Thyroid gland (tissue), 4 donors: ENCODE data around the gene ZNF79. TPM values are rescaled to one million over a fixed set of nuclear protein-coding genes. Genes with fewer than 3 reads are reported as not detected.

Experiments used
- DNase-seq, 2 donors: peaks; one replicate each; pipeline ENCODE4 v3.0.0-alpha.2; 2019
- H3K27ac ChIP-seq, 3 donors: fragments of 200-600 bp; sonication (generic); 1 replicate in 2 of 3; 2 replicates in 1 of 3; pipeline ENCODE4 v1.5.1; 2016 to 2019; ENCODE audit warnings: mild to moderate bottlenecking in 1 of 3, moderate library complexity in 1 of 3
- H3K27me3 ChIP-seq: fragments of 200-600 bp; sonication (generic); one replicate; pipeline ENCODE4 v1.5.1; 2019
- H3K36me3 ChIP-seq, 2 donors: fragments of 200-600 bp; sonication (generic); one replicate each; pipeline ENCODE4 v1.5.1; 2016 to 2019
- H3K4me1 ChIP-seq, 2 donors: fragments of 200-600 bp; sonication (generic); one replicate each; pipeline ENCODE4 v1.5.1; 2017 to 2019
- H3K4me3 ChIP-seq, 3 donors: fragments of 200-600 bp; sonication (generic); replicated peaks in 1 of 3; 1 replicate in 2 of 3; 2 replicates in 1 of 3; pipeline ENCODE4 v1.5.1; 2016; ENCODE audit warnings: mild to moderate bottlenecking in 1 of 3
- H3K9me3 ChIP-seq: fragments of 200-600 bp; sonication (generic); one replicate; pipeline ENCODE4 v1.5.1; 2017
- CTCF ChIP-seq, 6 experiments: fragments of 200-600 bp in 3 of 6; fragments of 450-650 bp in 3 of 6; sonication (generic) in 3 of 6; IDR thresholded peaks; one replicate each; pipeline ENCODE4 v1.5.1; 2016 to 2019; ENCODE audit warnings: antibody characterized with exemption in 6 of 6, mild to moderate bottlenecking in 2 of 6, inconsistent platforms in 1 of 6, moderate library complexity in 1 of 6
- POLR2A ChIP-seq, 2 donors: fragments of 450-650 bp; IDR thresholded peaks; one replicate each; pipeline ENCODE4 v1.6.1; 2017; ENCODE audit warnings: antibody characterized with exemption in 2 of 2, mild to moderate bottlenecking in 2 of 2, moderate library complexity in 1 of 2
- WGBS, 2 donors: methylation state at CpG; one replicate each; pipeline ENCODE4 v1.1.5; 2017; 5-methylcytosine and 5-hydroxymethylcytosine counted together
- intact Hi-C: fragments of 100-400 bp; cut with DNase I; formaldehyde crosslinking; loops from one replicate; pipeline ENCODE4 v1.15.1; 2023
- total RNA-seq, 4 donors: library from RNA; depleted of rRNA; stranded (reverse); fragments of >200 nt; gene quantifications; one replicate each; pipeline ENCODE4 v1.2.3, GENCODE V29; 2016

Gene ZNF79
- total RNA-seq, 4 donors from 2014 or later = 10.6 to 19.4 (median 15.9) TPM

GRCh38 chr9:127451608-127451857, 27.4 kb downstream of the ZNF79 start:
- WGBS, 2 donors = 1 to 2% methylated on average over 14 of the region's 14 CpGs
- no peak for DNase-seq
- H3K27me3 ChIP-seq = no peaks in the 10 kb centered on the region
- no peaks in the 10 kb centered on the region for H3K9me3 ChIP-seq
- H3K4me3 ChIP-seq = peak overlapping the region; percentile 68 to 78 (median 74)
- H3K4me1 ChIP-seq = peaks cover 25 to 33% of the 10 kb centered on the region in 2 donors
- TF ChIP-seq CTCF (IDR thresholded peaks at IDR 0.05) (no peak), POLR2A (IDR thresholded peaks at IDR 0.05) (no peak)
- peak overlapping the region; percentile 82 to 90 (median 89) for H3K27ac ChIP-seq
- intact Hi-C loops = no loop called here
- H3K36me3 ChIP-seq = peaks cover 25 to 26% of the 10 kb centered on the region in 2 donors

DNA sequence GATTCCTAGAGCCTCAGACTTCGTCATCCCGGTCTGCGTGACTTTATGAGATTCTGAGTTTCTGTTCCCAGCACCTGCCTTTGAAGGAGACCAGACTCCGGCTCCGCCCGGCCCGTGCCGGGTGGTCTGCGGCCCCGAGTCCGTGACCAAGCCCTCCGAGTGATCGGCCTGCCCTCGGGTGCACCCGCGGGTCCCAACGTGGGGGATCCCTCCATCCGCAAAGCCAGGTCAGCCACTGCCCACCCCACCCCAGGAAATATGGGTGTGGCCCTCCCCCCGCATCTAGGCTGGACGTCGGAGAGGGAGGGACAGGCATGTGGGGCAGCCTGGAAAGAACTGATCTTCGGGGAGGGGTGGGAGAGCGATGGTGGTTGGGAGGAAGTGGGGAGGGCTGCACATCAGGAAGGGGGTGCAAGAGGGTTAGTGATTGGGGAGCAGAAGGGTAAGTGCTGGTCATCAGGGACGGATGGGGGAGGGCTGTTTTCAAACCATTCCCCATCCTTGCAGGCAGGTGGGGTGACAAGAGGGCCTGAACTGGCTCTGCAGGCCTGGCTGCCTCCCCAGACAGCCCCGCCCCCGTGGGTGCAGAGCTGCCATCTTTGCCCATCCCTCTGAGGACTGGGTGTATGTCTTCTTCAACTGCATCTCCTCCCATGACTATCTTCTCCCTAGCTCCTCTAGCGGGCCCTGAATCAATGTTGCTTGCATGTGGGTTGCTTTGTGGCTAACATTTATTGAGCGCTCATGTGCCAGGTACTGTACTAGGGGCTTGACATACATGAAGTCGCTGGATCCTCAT, 27.9 kb downstream of the ZNF79 start:
- TF ChIP-seq CTCF (IDR thresholded peaks at IDR 0.05) (no peak), POLR2A (IDR thresholded peaks at IDR 0.05) (no peak)
- 10 to 11% methylated on average over 29 of the region's 29 CpGs for WGBS, 2 donors
- Histone ChIP-seq H3K27me3 (no peaks in the 10 kb centered on the region), H3K4me1 (peaks cover 25 to 33% of the 10 kb centered on the region in 2 donors), H3K27ac (peak overlapping the region; percentile 82 to 90 (median 89)), H3K9me3 (no peaks in the 10 kb centered on the region), H3K4me3 (peak overlapping the region; percentile 68 to 78 (median 74)), H3K36me3 (peaks cover 21% of the 10 kb centered on the region in 2 donors)
- intact Hi-C loops = no loop called here
- DNase-seq = peak; percentile 60 to 64

DNA sequence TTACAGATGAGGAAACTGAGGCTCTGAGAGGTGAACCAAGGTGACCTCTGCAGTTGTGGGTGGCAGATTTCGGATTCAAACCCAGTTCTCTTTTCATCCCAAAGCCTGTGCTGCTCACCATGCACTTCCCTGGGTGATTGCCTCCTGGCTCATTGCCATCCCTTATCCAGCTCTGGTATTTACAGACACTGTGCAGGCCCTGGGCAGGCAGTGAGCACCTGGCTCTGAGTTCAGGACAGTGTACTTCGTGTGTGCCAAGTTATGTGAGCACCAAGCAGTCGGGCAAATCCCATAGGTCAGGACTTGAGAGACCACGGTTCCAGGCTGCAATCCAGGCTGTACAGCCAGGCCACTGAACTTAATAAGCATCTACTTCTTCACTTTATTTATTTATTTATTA, 28.5 kb downstream of the ZNF79 start:
- Histone ChIP-seq H3K27ac (peak overlapping the region; percentile 19 to 89 (median 82)), H3K9me3 (no peaks in the 10 kb centered on the region), H3K4me3 (no peak overlapping the region), H3K27me3 (no peaks in the 10 kb centered on the region), H3K4me1 (peaks cover 25 to 33% of the 10 kb centered on the region in 2 donors), H3K36me3 (peaks cover 15 to 17% of the 10 kb centered on the region in 2 donors)
- no peak for TF ChIP-seq POLR2A (IDR thresholded peaks at IDR 0.05)
- TF ChIP-seq CTCF (IDR thresholded peaks at IDR 0.05) = no peak
- peak; percentile 71 to 82 for DNase-seq
- intact Hi-C loops = no loop called here
- WGBS, 2 donors = 50 to 52% methylated on average over 4 of the region's 4 CpGs

DNA sequence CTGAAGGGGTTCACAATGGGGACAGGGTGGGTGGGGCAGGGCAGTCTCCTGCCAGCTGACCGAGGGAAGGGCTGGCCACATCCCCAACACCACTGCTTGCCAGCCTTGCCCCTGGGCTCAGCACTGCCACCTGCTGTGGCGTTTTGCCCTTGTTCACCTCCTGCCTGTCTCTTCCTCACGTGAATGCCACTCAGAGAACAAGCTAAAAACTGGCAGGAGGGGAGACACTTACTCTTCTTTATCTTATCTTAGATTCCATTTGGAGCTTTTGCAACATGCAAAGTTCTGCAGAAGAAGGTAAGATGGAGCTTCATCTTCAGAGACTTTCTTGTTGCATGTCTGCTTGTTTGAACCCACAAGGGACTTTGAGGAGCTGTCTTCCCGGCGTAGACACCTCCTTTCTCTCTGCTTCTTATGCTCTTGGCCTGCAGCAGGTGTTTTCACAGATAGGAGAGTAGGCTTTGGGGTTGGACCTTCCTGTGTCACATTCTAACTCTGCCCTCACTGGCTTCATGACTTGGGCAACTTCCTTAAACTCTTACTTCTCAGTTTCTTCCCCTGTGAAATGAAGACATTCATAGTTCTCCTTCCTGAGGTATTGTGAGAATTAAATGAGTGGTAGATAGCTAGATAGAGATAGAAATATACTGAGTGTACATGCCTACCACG, 31.3 kb downstream of the ZNF79 start:
- Histone ChIP-seq H3K27me3 (no peaks in the 10 kb centered on the region), H3K4me3 (no peak overlapping the region), H3K36me3 (peaks cover 0 to 10% of the 10 kb centered on the region in 2 donors), H3K4me1 (peaks cover 13 to 19% of the 10 kb centered on the region in 2 donors), H3K27ac (no peak overlapping the region), H3K9me3 (no peaks in the 10 kb centered on the region)
- 71 to 75% methylated on average over 6 of the region's 6 CpGs for WGBS, 2 donors
- no peak for DNase-seq
- TF ChIP-seq POLR2A (IDR thresholded peaks at IDR 0.05) = no peak
- peak in 1 of 6 experiments; percentile 18 for TF ChIP-seq CTCF (IDR thresholded peaks at IDR 0.05)
- intact Hi-C loops = no loop called here
